OCI-LY1 (cell line): ENCODE measurements around the gene BTRC.
A peak's percentile ranks its signal among the peaks of the same experiment; 100 is the strongest.

ENCODE experiments used
- H2AFZ ChIP-seq: fragments of 200-600 bp; sonication (generic), shearing (Covaris generic); 2 replicates; pipeline ENCODE4 v1.6.0; 2014; ENCODE audit warnings: antibody characterized with exemption, mild to moderate bottlenecking, low read length
- H3F3A ChIP-seq: fragments of 200-600 bp; sonication (generic), shearing (Covaris generic); 2 replicates; pipeline ENCODE4 v1.6.0; 2014; ENCODE audit warnings: mild to moderate bottlenecking, antibody characterized with exemption, low read length, moderate library complexity; ENCODE audit not compliant: insufficient read depth
- H3K27ac ChIP-seq: fragments of 200-600 bp; sonication (generic); 2 replicates; pipeline ENCODE4 v1.5.1; 2014; ENCODE audit warnings: low read length, mixed run types, mild to moderate bottlenecking, low read depth; ENCODE audit not compliant: poor library complexity, severe bottlenecking
- H3K27me3 ChIP-seq: fragments of 200-600 bp; sonication (generic); 2 replicates; pipeline ENCODE4 v1.6.0; 2014; ENCODE audit warnings: antibody characterized with exemption, mild to moderate bottlenecking, low read length, moderate library complexity; ENCODE audit not compliant: insufficient read depth
- H3K36me3 ChIP-seq: fragments of 200-600 bp; sonication (generic); 2 replicates; pipeline ENCODE4 v1.6.1; 2014; ENCODE audit warnings: mild to moderate bottlenecking, antibody characterized with exemption, low read length, moderate library complexity, mixed read lengths; ENCODE audit not compliant: insufficient read depth
- H3K4me1 ChIP-seq: fragments of 200-600 bp; sonication (generic); 2 replicates; pipeline ENCODE4 v1.5.1; 2014; ENCODE audit warnings: mild to moderate bottlenecking, low read length, moderate library complexity; ENCODE audit not compliant: insufficient read depth, severe bottlenecking
- H3K4me2 ChIP-seq: fragments of 200-600 bp; sonication (generic), shearing (Covaris generic); 2 replicates; pipeline ENCODE4 v1.6.1; 2014; ENCODE audit warnings: low read length
- H3K4me3 ChIP-seq: fragments of 200-600 bp; sonication (generic); 2 replicates; pipeline ENCODE4 v1.5.1; 2014; ENCODE audit warnings: low read length, low read depth, mild to moderate bottlenecking, mixed read lengths; ENCODE audit not compliant: poor library complexity, severe bottlenecking
- H3K79me2 ChIP-seq: fragments of 200-600 bp; shearing (Covaris generic); 2 replicates; pipeline ENCODE4 v1.6.1; 2016; ENCODE audit warnings: mixed run types, low read length, mixed read lengths; ENCODE audit not compliant: insufficient read depth
- H3K9ac ChIP-seq: fragments of 200-600 bp; sonication (generic), shearing (Covaris generic); 2 replicates; pipeline ENCODE4 v1.6.1; 2014; ENCODE audit warnings: mild to moderate bottlenecking, low read length, mixed read lengths
- H3K9me2 ChIP-seq: fragments of 200-600 bp; sonication (generic), shearing (Covaris generic); 2 replicates; pipeline ENCODE4 v1.6.1; 2014; ENCODE audit warnings: low read depth, mild to moderate bottlenecking, low read length, mixed read lengths
- H3K9me3 ChIP-seq: fragments of 200-600 bp; shearing (Covaris generic); 2 replicates; pipeline ENCODE4 v1.6.1; 2014; ENCODE audit warnings: low read length, mixed read lengths
- H4K20me1 ChIP-seq: fragments of 200-600 bp; sonication (generic), shearing (Covaris generic); 2 replicates; pipeline ENCODE4 v1.6.0; 2016; ENCODE audit warnings: mild to moderate bottlenecking, low read length; ENCODE audit not compliant: insufficient read depth
- CTCF ChIP-seq: fragments of 200-600 bp; sonication (generic), shearing (Covaris generic); IDR thresholded peaks from 2 replicates; pipeline ENCODE4 v1.5.1; 2017; ENCODE audit warnings: mild to moderate bottlenecking, antibody characterized with exemption, low read length, moderate library complexity, mixed read lengths
- EZH2 ChIP-seq: fragments of 200-600 bp; sonication (generic), shearing (Covaris generic); IDR thresholded peaks from 2 replicates; pipeline ENCODE4 v1.8.0; 2017; ENCODE audit warnings: borderline replicate concordance, mixed run types, mild to moderate bottlenecking, antibody characterized with exemption, low read length, moderate library complexity, mixed read lengths

Gene BTRC

DNA sequence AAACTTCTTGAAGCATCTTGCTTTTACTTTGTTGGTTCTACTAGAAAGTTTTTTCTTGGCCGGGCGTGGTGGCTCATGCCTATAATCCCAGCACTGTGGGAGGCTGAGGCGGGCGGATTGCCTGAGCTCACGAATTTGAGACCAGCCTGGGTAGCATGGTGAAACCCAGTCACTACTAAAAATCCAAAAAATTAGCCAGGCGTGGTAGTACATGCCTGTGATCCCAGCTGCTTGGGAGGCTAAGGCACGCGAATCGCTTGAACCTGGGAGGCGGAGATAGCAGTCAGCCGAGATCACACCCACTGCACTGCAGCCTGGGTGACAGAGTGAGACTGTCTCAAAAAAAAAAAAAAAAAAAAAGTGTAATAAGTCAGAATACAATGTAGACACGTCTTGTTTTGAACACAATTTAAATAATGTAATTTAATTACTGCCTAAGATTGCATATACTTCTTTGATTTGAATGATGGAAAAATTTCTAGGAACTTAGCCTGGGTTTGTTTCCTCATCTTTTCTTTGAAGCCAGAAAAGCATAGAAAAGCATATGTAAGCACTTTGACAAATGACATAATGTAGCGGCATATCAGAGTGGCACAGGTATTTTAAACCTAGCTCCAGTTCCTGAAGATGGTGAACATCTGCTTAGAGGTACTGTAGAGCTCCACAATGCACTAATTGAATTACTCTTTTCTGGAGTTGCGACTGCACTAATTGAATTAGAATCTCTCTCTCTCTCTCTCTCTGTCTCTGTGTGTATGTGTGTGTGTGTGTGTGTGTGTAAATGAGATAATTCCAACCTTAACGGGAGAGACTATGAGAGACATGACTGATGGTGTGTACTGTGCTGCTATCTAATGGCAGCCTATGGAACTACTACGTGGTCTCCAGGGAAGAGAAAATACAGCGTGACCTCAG, 87.8 kb downstream of the BTRC start:
- Histone ChIP-seq H3F3A (no peaks in the 10 kb centered on the region), H3K27ac (no peak overlapping the region), H3K4me3 (no peak overlapping the region), H3K9me2 (no peaks in the 10 kb centered on the region), H3K4me1 (no peaks in the 10 kb centered on the region), H3K79me2 (no peaks in the 10 kb centered on the region), H3K9ac (no peak overlapping the region), H3K36me3 (no peaks in the 10 kb centered on the region), H3K27me3 (no peaks in the 10 kb centered on the region), H3K9me3 (no peaks in the 10 kb centered on the region), H4K20me1 (no peaks in the 10 kb centered on the region), H3K4me2 (no peak overlapping the region), H2AFZ (no peak overlapping the region)
- TF ChIP-seq EZH2: no peak
- peak; percentile 45 for TF ChIP-seq CTCF

GRCh38 chr10:101442456-101442800, 88.5 kb downstream of the BTRC start:
- Histone ChIP-seq H3K9me2 (no peaks in the 10 kb centered on the region), H3K4me3 (no peak overlapping the region), H3K9ac (no peak overlapping the region), H3K4me1 (no peaks in the 10 kb centered on the region), H2AFZ (no peak overlapping the region), H3F3A (no peaks in the 10 kb centered on the region), H3K79me2 (no peaks in the 10 kb centered on the region), H3K4me2 (no peak overlapping the region), H3K27ac (no peak overlapping the region), H3K36me3 (no peaks in the 10 kb centered on the region), H3K27me3 (no peaks in the 10 kb centered on the region), H4K20me1 (no peaks in the 10 kb centered on the region), H3K9me3 (no peaks in the 10 kb centered on the region)
- no peak for TF ChIP-seq EZH2

- Histone ChIP-seq H3F3A (no peaks in the 10 kb centered on the region), H3K4me3 (no peak overlapping the region), H3K79me2 (no peaks in the 10 kb centered on the region), H3K27ac (no peak overlapping the region), H3K4me1 (no peaks in the 10 kb centered on the region), H4K20me1 (no peaks in the 10 kb centered on the region), H2AFZ (no peak overlapping the region), H3K27me3 (no peaks in the 10 kb centered on the region), H3K9ac (no peak overlapping the region), H3K9me3 (no peaks in the 10 kb centered on the region), H3K36me3 (no peaks in the 10 kb centered on the region), H3K4me2 (no peak overlapping the region), H3K9me2 (no peaks in the 10 kb centered on the region)
- TF ChIP-seq CTCF (peak; percentile 38; the same call in 1 of the 2 replicates), EZH2 (no peak)
These were observed 90.3 kb downstream of the BTRC start for GRCh38 chr10:101444058-101444898.
